C1 segment of cervical spinal cord (tissue), 14 donors: ENCODE results near the gene TMEM53.
A peak's percentile ranks its signal among the peaks of the same experiment; 100 is the strongest.
"Not testable (repeated sequence)": the region's sequence is repeated elsewhere in the genome, so short reads cannot be mapped to it uniquely, and the experiment has no call there.

Experiments used
- DNase-seq, 14 donors: peaks; one replicate each; lab custom pipeline; 2025; lab: John Stamatoyannopoulos, UW

TMEM53 gene

DNA sequence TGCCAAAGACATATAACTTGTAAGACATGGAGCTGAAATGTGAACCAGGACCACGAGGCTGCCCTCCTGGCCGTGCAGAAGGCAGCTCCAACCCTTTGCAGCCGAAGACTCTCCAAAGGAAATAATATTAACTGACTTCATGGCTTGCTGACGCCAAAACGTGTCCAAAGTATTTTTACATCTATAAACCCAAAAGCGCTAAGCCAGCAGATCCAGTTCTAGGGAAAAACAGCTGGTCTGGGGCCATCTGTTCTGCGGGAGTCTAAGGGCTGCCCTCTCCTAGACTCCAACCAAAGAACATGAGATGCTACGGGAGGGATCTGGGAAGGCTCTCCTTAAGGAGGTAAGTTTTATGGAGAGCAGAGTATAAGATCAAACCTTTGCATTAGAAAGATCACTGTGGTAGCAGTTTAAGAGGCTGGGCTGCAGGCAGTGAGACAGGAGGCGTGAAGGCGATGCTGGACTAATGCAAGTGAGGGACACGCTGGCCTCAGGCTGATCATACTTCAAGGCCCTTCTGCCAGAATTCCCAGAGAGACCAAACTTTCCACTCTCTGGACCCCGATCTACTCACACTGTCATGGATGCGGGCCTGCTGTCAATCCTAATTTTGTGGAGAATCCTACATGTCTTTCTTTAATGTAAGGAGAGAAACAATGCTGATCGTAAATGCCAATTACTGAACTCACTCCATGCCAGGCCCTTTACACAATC is 1.2 kb downstream of the TMEM53 start:
- DNase-seq = no peak

DNA sequence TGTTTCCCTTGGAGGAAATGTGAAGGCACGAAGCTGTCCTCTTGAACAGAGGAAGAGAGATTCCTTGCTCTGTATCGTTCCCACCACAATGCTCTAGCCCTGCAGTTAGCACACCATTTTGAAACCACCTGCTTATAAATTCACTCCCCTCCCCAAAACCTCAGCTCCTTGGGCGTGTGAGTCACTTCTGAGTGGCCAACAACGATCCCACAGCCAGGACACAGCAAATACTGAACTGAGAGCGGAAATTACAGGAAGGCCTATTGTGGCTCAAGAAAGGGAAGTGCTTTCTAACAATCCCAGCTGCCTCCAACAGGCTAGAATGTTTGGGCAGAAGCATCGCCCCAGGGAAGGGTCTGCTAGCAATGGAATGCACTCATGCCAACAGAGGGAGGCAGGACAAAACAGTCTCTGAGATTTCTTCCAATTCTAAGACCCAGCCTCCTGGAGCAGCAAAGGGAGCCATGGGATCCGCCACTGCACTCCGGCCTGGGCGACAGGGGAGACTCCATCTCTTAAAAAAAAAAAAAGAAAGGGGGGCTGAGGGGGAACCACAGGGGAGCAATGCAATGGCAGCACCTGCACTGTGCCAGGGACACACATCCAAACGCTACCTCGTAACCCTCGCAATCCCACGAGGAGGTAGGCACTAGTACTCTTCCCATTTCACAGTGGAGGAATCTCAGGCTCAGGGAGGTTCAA is 1.9 kb downstream of the TMEM53 start:
- peak in 7 of 14 donors; percentile 21 to 63 (median 39) for DNase-seq

DNA sequence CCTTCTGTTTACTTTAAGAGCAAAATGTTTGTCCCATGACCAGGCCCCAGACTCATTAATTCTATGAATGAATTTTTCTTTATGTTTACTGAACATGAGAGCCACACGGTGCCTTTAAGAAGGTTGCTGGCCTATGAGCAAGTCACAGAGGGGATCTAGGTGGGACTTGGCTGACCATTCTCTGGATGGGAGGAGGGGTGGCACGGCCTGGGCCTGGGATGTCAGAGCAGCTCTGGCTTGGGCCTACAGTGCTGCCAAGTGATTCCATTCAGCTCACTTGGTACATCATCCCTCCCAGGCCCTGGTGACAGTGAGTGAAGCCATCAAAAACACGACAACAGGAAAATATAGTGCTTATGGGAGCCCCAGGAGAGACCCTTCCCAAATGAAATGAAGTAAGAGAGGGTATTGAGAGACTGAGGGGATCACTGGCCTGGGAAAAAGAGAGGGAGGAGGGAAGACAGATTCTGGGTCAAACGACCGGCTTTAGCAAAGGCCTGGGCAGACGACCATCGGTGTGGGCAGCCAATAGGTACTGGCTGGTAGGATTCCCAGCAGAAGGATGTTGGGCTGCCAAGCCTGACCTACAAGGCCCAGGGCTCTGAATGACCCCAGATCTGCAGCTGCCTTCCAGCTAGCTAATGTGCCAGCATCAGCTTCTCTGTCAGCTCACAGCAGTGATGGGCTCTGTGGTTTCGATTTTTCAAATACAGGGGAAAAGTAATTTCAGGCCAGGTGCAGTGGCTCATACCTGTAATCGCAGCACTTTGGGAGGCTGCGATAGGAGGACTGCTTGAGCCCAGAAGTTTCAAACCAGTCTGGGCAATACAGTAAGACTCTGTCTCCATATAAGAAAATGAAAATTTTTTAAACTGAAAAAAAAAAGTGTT is 3.3 kb downstream of the TMEM53 start:
- DNase-seq = peak in 3 of 14 donors; percentile 7 to 57 (median 33)

DNA sequence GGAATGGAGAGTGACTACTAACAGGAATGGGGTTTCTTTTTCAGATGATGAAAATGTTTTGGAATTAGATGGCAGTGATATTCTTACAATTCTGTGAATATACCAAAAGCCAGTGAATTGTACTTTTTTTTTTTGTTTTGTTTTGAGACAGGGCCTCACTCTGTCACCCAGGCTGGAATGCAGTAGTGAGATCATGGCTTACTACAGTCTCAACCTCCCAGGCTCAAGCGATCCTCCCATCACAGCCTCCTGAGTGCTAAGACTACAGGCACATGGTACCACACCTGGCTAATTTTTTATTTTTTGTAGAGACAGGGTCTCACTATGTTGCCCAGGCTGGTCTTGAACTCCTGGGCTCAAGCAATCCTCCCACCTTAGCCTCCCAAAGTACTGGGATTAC is 7.6 kb downstream of the TMEM53 start:
- DNase-seq = not testable (repeated sequence)

DNA sequence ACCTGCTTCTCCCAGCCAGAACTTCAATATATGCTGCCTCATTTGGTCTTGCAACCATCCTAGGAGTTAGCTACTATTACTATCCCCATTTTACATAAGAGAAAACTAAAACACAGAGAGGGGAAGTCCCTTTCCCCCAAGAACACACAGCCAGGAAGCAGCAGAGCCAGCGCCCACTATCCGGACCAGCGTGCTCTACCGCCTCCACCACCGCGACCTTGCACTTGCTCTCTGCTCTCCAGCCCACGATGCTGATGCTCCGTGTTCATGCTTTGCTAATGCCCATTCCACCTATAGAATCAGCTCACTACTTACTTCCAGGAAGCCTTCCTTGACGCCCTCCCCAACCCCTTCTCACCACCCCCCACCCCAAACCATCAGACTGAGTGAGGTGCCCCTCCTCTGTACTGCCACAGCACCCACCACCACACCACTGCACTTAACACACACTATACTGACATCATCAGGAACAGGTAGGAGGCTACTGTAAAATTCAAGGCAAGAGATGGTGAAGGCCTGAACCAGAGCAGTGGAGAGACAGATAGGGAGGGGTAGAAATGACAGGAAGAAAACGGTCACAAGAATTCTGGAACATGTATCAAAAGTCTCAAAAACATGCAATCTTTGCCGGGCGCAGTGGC is 9.4 kb downstream of the TMEM53 start:
- DNase-seq = no peak

DNA sequence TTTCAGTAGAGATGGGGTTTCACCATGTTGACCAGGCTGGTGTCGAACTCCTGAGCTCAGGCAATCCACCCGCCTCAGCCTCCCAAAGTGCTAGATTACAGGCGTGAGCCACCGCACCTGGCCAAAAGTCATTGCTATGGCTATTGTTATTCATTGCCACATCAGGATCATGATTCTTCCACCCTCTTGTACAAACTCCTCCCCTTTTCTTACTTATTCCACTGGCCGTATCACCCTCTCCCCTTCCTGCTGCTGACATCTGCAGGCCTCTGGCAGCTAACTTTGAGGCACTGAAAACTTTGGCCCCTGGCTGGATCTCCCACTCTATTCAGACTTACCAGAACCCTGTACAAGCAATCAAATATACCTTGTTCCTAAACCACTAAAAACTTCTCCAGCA is 10.9 kb downstream of the TMEM53 start:
- no peak for DNase-seq

DNA sequence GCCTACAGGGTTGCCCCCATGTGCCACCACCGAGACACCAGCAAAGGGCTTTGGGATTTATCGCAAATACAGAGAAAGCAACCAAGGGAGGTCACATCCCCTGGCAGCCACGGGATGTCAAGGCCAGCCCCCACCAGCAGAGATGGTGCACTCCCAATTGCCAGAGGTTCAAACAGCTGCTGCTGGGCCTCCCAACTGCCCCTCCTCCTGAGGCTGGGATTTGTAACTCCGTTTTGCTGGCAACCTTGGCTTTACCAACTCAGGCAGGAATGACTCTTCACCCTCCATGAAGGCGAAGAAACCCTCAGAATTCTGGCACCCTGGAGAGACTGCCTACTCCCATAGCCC is 11.6 kb downstream of the TMEM53 start:
- no peak for DNase-seq

DNA sequence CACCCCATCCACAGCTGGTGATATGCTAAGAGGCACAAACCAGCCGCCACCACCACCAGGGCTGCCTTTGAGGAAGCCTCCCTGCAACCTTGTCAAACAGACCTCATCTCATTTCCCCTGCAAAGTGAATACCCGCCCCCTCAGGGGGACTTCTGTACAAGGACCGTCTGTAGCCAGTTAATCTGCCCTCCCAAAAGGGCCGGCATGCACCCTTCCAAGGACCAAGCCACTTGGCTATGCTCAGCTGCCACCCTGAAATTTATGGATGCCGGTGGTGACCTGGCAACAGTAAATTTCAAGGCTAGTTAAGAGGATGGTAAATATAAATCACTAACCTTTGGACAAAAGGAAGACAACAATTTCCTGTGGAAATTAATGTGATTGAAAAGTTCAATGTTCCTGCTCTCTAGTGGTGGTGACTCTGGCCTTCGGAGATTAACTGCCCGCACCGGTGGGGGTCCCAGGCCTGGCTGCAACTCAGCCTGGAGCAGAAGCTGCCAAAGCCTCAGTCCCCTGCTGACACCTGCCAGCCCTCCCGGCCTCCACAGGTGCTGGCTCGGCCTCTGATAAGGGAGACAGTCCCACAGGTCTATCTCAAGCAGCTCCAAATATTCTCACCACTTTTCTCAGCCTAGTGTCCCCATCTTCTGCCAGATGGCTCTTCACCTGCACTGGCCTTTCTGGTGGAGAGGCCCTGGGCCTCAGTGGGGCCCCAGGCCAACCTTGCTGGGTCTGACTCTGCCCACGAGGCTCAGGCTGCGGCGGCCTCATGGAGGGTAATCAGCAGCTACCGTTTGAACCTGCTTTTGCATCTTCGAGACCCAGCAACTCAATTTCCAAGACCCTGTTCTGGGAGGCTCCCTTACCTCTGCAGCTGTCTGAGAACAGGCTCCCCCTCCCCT is 12.2 kb downstream of the TMEM53 start:
- no peak for DNase-seq

DNA sequence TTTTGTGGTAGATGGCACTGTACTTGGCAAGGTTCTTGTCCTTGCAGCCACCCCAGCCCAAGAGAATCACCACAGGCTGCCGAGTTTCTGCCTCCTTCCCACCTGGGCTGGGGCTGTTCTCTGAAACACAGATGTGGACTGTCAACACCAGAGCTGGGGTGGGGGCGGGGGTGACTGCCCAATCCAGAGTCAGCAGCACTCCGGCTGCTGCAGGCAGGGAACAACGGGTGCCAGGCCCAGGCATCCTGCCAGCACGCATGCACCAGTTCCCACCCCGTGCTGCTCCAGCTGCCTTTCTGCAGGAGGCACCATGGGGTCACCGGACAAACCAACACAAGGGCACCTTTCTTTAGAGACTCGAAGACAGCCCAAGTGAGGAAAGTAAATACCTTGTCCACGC is 14.1 kb downstream of the TMEM53 start:
- peak in 12 of 14 donors; percentile 42 to 86 (median 72) for DNase-seq

DNA sequence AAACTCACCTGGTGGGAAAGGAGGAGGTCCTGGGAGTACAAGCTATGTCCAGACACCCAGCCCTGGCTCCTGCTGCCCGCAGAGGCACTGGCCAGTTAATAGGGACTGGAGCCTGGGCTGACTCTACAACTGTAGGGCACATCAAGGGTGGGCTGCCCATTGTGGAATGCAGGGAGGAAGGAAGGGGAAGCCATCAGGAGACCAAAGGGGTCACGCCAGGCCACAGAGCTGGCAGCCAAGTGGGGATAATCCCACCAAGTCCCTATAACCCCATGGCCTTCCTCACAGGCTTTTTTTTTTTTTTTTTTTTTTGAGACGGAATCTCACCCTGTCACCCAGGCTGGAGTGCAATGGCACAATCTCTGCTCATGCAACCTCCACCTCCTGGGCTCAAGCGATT is 14.7 kb downstream of the TMEM53 start:
- no peak for DNase-seq

DNA sequence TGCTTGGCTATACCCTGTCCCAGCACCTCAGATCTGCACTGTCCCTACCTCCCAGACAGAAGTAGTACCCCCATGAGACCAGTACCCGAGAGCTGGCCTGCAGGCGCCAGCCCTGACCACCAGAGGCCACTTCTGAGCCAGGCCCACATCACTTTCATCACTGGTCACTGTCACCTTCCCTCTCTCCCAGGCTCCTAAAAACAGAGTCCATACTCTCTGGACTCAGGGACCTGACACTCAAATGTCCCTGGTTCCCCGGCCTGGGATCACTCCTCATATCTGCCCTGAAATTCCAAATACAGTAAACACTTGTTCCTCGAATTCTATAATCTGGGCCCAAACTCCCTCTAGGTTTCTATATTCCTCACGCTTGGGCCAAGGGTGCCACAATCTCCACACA is 18.7 kb downstream of the TMEM53 start:
- DNase-seq = peak in 1 of 14 donors; percentile 22

DNA sequence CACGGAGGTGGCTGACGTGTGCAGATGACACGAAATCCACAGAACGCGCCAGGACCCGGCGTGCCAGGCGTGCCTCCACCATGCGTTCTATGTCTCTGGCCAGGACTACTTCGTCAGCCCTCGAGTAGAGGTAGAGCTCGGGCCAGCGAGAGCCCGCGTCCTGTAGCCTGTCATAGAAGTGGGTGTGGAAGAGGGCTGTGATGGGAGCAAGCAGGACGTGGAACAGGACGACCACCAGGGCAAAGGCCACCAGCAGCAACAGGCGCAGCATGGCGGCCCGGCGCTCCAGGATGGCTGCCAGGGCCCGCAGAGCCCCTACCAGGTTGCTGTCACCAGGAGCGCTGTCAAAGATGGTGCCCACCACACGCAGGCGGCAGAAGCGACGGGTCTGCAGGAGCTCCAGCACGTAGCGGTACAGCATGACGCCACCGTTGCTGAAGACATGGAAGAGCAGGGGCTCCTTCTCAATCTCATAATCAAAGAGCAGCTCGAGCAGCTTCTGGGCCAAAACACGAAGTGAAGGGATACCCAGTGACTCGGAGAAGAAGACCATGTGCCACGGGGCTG is 19.6 kb downstream of the TMEM53 start:
- DNase-seq = no peak

DNA sequence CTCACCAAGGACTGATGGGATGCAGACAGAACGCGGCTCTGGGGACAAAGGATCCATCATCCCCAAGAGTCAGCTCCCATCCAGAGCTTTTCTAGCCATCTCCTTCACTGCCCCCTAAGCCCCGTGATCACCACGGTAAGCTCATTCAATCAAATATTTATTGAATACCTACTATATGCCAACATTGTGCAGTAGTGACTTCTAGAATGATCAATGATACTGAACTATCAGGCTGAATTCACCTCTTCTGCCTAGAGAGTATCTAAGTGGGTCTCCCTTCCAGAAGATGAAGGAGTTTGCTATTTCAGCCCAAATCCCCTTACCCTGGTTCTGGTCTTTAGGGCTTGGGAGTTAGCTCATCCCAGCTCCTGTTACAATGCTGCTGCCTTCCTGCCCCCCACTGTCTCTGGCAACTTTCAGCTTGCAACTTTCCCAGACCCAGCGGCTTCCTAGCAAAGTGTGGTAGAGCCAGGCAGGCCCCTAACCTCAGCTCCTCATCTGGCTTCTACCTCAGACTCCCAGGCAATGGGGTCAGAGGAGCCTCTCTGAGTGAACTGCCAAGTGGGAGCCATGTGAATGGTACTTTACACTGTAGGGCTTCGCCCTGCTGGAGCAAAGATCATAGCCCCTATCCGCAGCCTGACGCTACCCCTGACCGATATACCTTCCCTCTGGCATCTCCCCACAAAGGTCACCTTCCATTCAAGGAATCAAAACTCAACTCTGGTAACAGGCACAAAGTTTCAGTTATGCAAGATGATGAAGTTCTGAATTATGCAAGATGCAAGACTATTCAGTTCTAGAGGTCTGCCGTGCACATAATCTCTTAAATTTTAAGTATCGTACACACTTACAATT is 20.9 kb downstream of the TMEM53 start:
- no peak for DNase-seq

DNA sequence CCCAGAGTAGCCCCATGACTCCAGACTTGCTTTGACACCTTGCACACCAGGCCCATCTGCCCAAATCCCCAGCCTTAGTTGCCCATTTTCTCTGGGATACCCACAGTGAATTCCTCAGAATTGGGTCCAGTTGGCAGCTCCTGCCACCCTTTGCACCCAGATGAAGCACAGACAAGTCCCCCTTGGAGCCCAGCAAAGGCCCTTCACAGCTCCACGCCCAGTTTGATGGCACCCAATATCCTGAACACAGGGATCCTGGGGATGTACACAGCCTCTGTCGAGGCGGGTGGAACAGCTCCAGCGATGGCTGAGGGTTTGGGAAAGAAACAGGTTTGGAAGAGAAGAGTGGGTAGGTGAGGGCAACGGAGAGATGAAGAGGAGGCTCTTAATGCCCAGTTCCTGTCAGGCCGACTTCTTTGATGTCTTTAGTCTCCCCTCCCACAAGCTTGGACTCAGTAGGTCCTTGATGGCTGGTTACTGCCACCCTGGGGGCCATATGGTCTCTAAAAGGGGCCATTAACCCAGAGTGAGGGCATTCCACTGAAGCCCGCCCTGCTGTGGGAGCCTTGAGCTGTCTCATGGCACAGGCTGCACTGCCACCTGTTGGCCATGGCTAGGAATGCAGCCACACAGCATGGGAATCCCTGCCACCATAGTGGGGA is 21.7 kb downstream of the TMEM53 start:
- peak in 12 of 14 donors; percentile 27 to 83 (median 64) for DNase-seq

DNA sequence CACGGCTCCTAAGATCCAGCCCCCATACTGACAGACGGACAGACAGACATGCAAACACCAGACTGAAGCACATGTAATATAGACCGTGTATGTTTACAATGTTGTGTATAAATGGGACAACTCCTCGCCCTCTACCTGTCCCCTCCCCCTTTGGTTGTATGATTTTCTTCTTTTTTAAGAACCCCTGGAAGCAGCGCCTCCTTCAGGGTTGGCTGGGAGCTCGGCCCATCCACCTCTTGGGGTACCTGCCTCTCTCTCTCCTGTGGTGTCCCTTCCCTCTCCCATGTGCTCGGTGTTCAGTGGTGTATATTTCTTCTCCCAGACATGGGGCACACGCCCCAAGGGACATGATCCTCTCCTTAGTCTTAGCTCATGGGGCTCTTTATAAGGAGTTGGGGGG is 23.2 kb downstream of the TMEM53 start:
- no peak for DNase-seq

DNA sequence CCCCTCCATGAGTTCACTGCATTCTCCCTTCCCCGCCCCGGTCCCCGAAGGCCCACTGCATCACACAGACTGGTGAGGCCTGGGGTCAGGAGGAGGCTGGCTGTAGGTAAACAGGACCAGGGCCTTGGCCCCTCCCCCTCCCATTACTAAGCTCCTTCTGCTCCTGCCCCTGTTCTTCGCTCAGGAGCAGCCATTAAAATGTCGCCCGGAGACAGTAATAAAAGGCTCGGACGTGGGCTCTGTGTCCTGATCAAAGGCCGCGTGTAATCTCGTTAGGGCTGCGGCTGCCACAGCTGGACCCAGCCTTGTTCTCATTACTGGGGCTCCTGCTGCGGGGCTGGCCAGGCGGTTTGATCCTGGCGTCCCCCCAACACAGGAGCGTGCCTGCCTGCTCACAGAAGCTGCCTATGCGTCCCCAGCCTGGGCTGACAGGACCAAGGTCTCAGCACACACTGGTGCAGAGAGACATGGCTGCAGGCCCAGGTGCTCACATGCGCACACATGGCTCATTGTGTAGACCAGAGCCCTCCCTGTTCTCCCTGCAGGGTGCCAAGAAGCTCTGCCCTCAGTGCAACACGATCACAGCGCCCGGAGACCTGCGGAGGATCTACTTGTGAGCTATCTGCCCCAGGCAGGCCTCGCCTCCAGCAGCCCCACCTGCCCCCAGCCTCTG is 24.0 kb downstream of the TMEM53 start:
- DNase-seq = peak in 1 of 14 donors; percentile 34

DNA sequence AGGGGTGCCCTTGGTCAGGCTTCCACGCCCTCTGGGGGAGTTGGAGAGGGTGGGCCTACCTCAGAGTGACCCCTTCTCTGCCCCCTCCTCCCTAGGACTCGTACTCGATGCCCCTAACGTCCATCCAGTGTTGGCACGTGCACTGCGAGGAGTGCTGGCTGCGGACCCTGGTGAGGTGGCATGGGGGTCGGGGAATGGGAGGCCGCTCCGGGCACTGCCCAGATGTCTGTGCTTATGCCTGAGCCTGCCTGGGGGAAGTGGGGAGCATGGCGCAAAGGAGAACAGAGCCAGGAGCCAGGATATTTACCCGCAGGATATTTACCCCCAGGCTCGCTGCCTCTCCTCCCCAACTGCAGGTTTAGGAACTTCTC is 24.5 kb downstream of the TMEM53 start:
- no peak for DNase-seq

DNA sequence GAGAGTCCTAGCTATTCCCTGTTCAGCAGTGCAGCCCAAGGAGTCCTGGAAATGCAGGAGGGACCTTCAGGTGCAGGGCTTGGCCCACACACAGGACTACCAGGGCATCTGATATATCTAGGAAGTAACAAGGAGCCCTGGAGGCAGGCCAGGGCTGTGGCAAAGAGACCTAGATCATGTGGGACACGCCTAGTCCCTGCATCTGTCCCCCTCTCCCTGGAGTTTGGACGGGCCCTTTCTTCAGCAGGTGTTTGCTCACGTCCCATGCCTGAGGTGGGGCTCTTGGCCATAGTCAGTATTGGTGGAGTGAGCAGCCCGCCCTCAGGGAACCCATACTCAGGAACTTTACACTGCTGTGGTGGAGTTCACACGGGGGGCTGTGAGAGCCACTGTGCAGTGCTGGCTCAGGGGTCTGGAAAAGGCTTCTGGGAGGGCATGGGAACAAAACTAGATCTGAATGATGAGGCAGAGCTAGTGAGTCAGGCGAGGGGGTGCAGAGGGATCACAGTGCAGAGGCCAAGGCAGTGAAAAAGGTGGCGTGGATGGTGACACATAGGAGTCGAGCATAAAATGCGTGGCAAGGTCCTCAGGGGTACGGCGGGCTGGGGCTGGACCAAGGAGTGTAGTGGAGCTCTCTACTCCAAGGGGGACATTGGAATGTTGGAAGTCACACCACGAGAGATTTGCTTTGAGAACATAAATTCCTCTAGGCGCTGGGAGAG is 25.6 kb downstream of the TMEM53 start:
- no peak for DNase-seq
